ENCODE measurements around the gene DRC7.

- TF ChIP-seq CTCF (IDR thresholded peaks at IDR 0.05), result no peak
- no peak for TF ChIP-seq POLR2A (IDR thresholded peaks at IDR 0.05)
- no peak for TF ChIP-seq EP300 (IDR thresholded peaks at IDR 0.05)
- no peak for TF ChIP-seq POLR2AphosphoS5 (IDR thresholded peaks at IDR 0.05)
Observed at GRCh38 chr16:57734308-57734924, 39.8 kb downstream of the DRC7 start.
